Ovary (tissue), 9 donors: Measurements from ENCODE around the gene KAT6B. TPM values are rescaled to one million over a fixed set of nuclear protein-coding genes. Genes with fewer than 3 reads are reported as not detected.

Experiments used
- DNase-seq, 5 donors: peaks; one replicate each; pipeline ENCODE4 v3.0.0-alpha.2; 2019 to 2020
- H3K27ac ChIP-seq, 2 donors: fragments of 200-600 bp; one replicate each; pipeline versions ENCODE4 v1.5.1 to v1.8.0; 2019 to 2022
- H3K27me3 ChIP-seq: fragments of 200-600 bp; one replicate; pipeline ENCODE4 v1.8.0; 2022
- H3K36me3 ChIP-seq: fragments of 200-600 bp; sonication (generic); one replicate; pipeline ENCODE4 v1.5.1; 2019
- H3K4me1 ChIP-seq: one replicate; pipeline ENCODE4 v1.8.1; 2013; ENCODE audit warnings: mild to moderate bottlenecking, moderate library complexity; ENCODE audit not compliant: insufficient read depth
- H3K4me3 ChIP-seq: fragments of 200-600 bp; sonication (generic); one replicate; pipeline ENCODE4 v1.5.1; 2017
- H3K9me3 ChIP-seq, 2 donors: fragments of 200-600 bp in 1 of 2; sonication (generic) in 1 of 2; one replicate each; pipeline versions ENCODE4 v1.5.1 to v1.8.1; 2013 to 2019; ENCODE audit warnings: mild to moderate bottlenecking in 1 of 2, moderate library complexity in 1 of 2
- CTCF ChIP-seq, 3 donors: fragments of 450-650 bp in 2 of 3; fragments of 200-600 bp in 1 of 3; IDR thresholded peaks; one replicate each; pipeline versions ENCODE4 v1.5.1 to v1.8.0; 2016 to 2022; ENCODE audit warnings: antibody characterized with exemption in 3 of 3, mild to moderate bottlenecking in 1 of 3
- EP300 ChIP-seq: sonication (generic); formaldehyde crosslinking; IDR thresholded peaks from one replicate; pipeline ENCODE4 v1.6.1; 2017; ENCODE audit warnings: antibody characterized with exemption
- POLR2A ChIP-seq: fragments of 450-650 bp; IDR thresholded peaks from one replicate; pipeline ENCODE4 v1.6.1; 2017; ENCODE audit warnings: antibody characterized with exemption, mild to moderate bottlenecking, moderate library complexity
- WGBS, 3 donors: extraction: QIAGEN DNeasy Blood & Tissue Kit in 1 of 3; methylation state at CpG; one replicate each; pipeline versions ENCODE4 v1.1.5 to v1.1.7; 2013 to 2017; 5-methylcytosine and 5-hydroxymethylcytosine counted together
- intact Hi-C, 4 donors: fragments of 100-400 bp; cut with DNase I; formaldehyde crosslinking; loops; one replicate each; pipeline versions ENCODE4 v1.11.0 to v1.15.1; 2022 to 2023
- polyA plus RNA-seq, 2 donors: library from polyadenylated mRNA; stranded (reverse); fragments of 200-250 nt in 1 of 2; fragments of 350-450 nt in 1 of 2; fragmentation: Illumina TruSeq in 1 of 2; extraction: RNeasy Lipid Tissue Mini Kit (QIAGEN cat#74804) in 1 of 2; gene quantifications; one replicate each; pipeline ENCODE4 v1.2.3, GENCODE V29; 2013 to 2014
- total RNA-seq, 7 donors: library from RNA; depleted of rRNA in 2 of 7; stranded (reverse); fragments of >200 nt in 2 of 7; fragmentation: NEBNext Ultra II Directional in 3 of 7; extraction: Animal tissue kit (Norgen Biotek cat#: 25700) in 3 of 7; gene quantifications; one replicate each; pipeline versions ENCODE4 v1.1.0 to v1.2.4, GENCODE V29; 2016 to 2023
- donor health status: DM: no; HTN: no; CAD: no; lungs with moderate emphysema.
- donor health status: DM: no; HTN: no; CAD: no.
- donor health status: Bipolar disorder and iron deficiency.
- donor health status: DM: yes; HTN: yes; CAD: no.
- donor health status: DM: no; HTN: no; CAD: no.
- donor health status: DM: yes; HTN: yes; CAD: no.

The KAT6B gene
- total and polyA plus RNA-seq, 9 donors = 14.9 to 61.6 (median 49.2) TPM

GRCh38 chr10:74921744-74922143 is 95.3 kb downstream of the KAT6B start:
- Histone ChIP-seq H3K4me1 (peaks cover 18% of the 10 kb centered on the region), H3K27ac (no peak overlapping the region)
- intact Hi-C loops = no loop called here

GRCh38 chr10:74922921-74923320 is 96.5 kb downstream of the KAT6B start:
- peaks cover 20% of the 10 kb centered on the region for H3K4me1 ChIP-seq

More at GRCh38 chr10:74921744-74922143, 95.3 kb downstream of the KAT6B start:
- H3K27me3 ChIP-seq = no peaks in the 10 kb centered on the region
- DNase-seq = no peak
- no peak overlapping the region for H3K4me3 ChIP-seq
- no peaks in the 10 kb centered on the region for H3K36me3 ChIP-seq
- no peak for TF ChIP-seq POLR2A
- TF ChIP-seq CTCF (IDR thresholded peaks at IDR 0.05) = no peak
- TF ChIP-seq EP300 = no peak
- 39 to 49% (median 45%) methylated on average over 2 of the region's 2 CpGs for WGBS, 3 donors
- no peaks in the 10 kb centered on the region for H3K9me3 ChIP-seq

GRCh38 chr10:74923556-74923955 is 97.2 kb downstream of the KAT6B start:
- 43 to 46% (median 45%) methylated on average over 4 of the region's 4 CpGs for WGBS, 3 donors
- H3K4me3 ChIP-seq = no peak overlapping the region
- peaks cover 20% of the 10 kb centered on the region for H3K4me1 ChIP-seq
- TF ChIP-seq POLR2A = no peak
- no peak for TF ChIP-seq EP300
- TF ChIP-seq CTCF (IDR thresholded peaks at IDR 0.05) = no peak
- H3K27ac ChIP-seq = peak overlapping the region in 1 of 2 donors; percentile 43
- H3K36me3 ChIP-seq = no peaks in the 10 kb centered on the region
- H3K27me3 ChIP-seq = no peaks in the 10 kb centered on the region
- intact Hi-C loops = no loop called here
- no peak for DNase-seq
- no peaks in the 10 kb centered on the region for H3K9me3 ChIP-seq

More at GRCh38 chr10:74922921-74923320, 96.5 kb downstream of the KAT6B start:
- H3K36me3 ChIP-seq = no peaks in the 10 kb centered on the region
- no peaks in the 10 kb centered on the region for H3K9me3 ChIP-seq
- TF ChIP-seq POLR2A (no peak), EP300 (no peak), CTCF (IDR thresholded peaks at IDR 0.05) (no peak)
- peak overlapping the region in 1 of 2 donors; percentile 43 for H3K27ac ChIP-seq
- 88 to 95% (median 93%) methylated on average over 1 of the region's 1 CpG for WGBS, 3 donors
- H3K27me3 ChIP-seq = no peaks in the 10 kb centered on the region
- DNase-seq = no peak
- intact Hi-C loops = no loop called here
- no peak overlapping the region for H3K4me3 ChIP-seq

- intact Hi-C loops = no loop called here
- H3K4me1 ChIP-seq = peaks cover 20% of the 10 kb centered on the region
- no peak for DNase-seq
These were observed 98.0 kb downstream of the KAT6B start for GRCh38 chr10:74924251-74924963.

More at GRCh38 chr10:74924251-74924963, 98.0 kb downstream of the KAT6B start:
- H3K9me3 ChIP-seq = no peaks in the 10 kb centered on the region
- no peaks in the 10 kb centered on the region for H3K36me3 ChIP-seq
- peak overlapping the region in 1 of 2 donors; percentile 43 for H3K27ac ChIP-seq
- WGBS, 3 donors = 1 to 7% (median 6%) methylated on average over 5 of the region's 5 CpGs
- no peak for TF ChIP-seq CTCF (IDR thresholded peaks at IDR 0.05)
- TF ChIP-seq EP300 = peak; percentile 30
- H3K4me3 ChIP-seq = no peak overlapping the region
- H3K27me3 ChIP-seq = no peaks in the 10 kb centered on the region
